A673 (cell line): Measurements from ENCODE around the gene CDKN2B-AS1.

Experiments
- CTCF ChIP-seq: fragments of 300-800, 200-600 bp; sonication (generic); conservative IDR thresholded peaks from 2 replicates; pipeline ENCODE4 v1.5.1; 2017; ENCODE audit warnings: low read depth, mild to moderate bottlenecking, antibody characterized with exemption, low read length, moderate library complexity, mixed read lengths
- EZH2 ChIP-seq: fragments of 200-600 bp; sonication (generic); IDR thresholded peaks from 2 replicates; pipeline ENCODE4 v1.6.1; 2017; ENCODE audit warnings: borderline replicate concordance, low read depth, mild to moderate bottlenecking, mixed read lengths, antibody characterized with exemption, low read length; ENCODE audit not compliant: poor library complexity, severe bottlenecking

GRCh38 chr9:22065431-22066200 lies 71.0 kb downstream of the CDKN2B-AS1 start:
- TF ChIP-seq CTCF (no peak), EZH2 (no peak)
